Activated CD4-positive, alpha-beta T cell treated with anti-CD3 and anti-CD28 coated beads, Interleukin-2, amount 50 U/mL, for 4 hours (primary cell): Measurements from ENCODE around the gene ZEB2.

ENCODE experiments used
- DNase-seq, 2 experiments: peaks; one replicate each; pipeline ENCODE4 v3.0.0-alpha.2; 2020

Gene ZEB2

DNA sequence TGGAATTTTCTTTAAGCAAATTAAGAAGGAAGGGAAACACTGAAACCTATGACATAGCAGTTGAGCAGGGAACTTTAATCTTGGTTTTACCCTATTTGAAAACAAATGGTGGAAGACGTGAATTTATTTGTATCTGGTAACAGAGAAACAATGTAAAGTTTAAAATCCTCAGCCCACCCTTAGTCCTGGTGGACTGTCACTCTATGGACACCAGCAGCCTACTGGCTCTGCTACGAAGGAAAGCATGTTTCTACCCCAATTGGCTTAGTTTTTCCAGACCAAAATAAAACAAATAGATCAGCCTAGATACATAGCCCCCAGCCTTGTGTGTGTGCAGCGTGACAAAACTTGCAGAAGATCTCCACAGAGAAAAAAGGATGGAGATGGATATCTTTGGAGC, 7.4 kb downstream of the ZEB2 start:
- no peak for DNase-seq

DNA sequence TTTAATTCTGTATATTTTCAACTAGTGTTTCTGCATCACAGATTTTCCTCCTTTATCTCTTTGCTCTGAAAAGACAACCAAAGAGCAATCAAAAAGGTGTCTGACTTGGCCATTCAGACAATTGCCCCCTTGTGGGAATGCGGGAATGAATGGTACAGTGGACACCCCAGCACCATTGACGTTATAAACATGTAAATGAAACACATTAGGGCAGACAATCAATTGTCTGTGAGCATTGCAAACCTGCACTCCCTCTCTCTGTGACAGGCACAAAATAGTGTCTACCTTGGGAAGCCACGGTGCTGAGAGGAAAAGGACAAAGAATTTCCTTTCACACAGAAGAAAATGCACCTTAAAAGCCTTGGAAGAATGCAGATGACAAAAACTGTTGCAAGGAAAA, 8.0 kb downstream of the ZEB2 start:
- no peak for DNase-seq

DNA sequence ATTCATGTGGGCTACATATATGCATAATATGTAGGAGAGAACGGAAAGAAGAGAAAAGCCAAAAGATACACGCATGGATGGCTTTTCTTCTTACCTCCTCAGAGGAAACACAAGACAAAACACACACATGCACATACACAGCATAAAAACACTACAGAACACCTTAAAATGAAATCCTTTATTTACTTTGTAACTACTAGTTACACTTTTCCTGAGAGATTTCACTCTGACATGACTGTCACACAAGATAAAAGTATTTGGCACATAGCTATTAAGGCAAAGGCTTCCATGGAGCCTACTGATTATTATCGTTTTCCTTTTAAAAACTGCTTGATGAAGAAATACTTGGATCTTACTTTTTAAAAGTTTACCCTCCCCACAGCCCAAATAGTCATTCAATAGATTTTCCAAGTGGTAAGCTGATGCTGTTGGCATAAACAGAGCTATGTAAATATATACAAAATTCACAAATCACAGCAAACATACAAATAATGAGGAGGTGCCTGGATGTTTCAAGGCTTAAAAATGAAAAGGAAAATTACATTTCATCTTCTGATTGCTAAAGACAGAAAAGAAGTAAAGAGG, 8.6 kb downstream of the ZEB2 start:
- DNase-seq = no peak

DNA sequence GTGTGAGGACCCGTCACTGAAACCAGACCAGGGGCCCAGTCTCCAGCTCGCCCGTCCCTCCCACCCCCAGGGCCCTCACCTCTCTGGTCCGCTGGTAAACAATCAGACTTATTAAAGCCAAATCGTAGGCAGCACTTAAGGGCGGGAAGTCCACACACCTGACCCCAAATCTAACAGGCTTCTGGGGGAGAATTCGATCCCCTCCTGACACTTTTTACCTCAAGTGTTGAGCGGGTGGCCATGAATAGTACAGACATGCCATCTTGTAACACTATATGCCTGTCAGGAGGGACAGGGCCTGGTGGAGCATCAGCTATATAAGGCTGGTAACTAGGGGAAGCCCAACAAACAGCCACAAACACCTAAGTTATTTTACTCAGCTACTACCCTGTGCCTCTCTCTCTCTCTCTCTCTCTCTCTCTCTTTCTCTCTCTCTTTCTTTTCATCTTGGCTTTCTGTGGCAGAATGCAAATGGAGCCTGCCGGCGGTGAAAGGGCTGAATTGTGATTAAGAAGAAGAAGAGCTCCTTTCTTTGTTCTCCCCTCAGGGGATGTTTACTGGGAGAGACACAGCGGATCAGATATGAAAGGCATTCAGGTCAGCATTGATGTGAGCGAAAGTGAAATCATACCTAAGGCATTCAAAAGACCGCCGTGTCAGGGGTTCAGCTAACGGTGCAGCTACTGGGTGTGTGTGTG, 9.5 kb downstream of the ZEB2 start:
- DNase-seq = no peak

DNA sequence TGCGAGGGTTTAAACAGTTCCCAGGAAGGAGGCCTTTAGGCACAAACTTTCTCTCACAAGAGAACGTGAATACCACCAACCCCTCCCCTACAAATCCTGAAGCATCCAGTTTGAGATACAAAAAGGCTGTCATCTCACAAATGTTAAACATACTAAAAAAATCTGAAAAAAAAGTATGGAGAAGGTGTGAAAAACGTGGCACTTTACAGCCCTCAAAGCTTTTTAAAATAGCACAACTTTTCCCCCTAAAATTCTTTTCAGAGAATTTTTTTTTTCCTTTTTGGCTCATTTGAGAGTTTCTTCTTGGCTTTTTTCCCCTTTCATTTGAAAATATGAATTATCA, 10.1 kb downstream of the ZEB2 start:
- no peak for DNase-seq

DNA sequence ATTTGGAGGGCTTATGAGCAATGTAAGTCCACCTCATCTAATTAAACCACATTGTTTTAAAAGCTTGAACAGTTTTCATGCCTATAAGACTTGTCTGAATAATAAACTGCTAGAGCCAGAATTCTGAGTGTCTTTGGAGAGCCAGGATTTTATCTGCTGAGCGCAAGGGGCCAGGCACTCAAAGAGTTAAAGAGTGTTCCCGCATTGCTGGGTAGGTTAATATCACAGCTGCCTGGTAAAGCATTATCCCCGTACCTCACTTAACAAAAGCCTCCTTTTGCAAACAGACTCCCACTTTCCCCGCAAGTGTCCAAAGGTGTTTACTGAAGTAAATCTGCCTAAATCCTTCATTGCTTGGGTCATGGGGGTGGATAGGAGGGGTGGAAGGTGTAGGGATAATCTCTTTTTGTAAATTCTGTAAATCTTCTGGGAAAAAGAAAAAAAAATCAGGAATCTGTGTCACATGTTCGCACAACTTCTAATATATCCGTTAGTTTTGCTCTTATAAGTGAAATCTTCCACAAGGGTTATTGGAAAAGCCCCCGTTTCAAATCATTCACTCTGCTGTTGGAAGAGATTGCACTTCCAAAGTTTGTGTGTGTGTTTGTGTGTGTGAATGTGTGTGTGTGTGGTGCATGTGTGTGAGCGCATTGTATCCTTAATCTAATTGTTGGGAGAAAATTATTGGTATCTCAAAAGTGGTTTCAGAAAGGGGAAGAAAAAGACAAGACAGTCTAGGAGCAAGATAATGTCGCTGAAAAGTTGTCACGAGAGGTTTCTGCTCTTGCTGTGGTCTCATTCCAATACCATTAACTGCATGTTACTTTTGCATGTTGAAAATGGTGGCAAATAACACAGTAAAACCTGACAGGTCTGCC, 10.7 kb downstream of the ZEB2 start:
- no peak for DNase-seq

DNA sequence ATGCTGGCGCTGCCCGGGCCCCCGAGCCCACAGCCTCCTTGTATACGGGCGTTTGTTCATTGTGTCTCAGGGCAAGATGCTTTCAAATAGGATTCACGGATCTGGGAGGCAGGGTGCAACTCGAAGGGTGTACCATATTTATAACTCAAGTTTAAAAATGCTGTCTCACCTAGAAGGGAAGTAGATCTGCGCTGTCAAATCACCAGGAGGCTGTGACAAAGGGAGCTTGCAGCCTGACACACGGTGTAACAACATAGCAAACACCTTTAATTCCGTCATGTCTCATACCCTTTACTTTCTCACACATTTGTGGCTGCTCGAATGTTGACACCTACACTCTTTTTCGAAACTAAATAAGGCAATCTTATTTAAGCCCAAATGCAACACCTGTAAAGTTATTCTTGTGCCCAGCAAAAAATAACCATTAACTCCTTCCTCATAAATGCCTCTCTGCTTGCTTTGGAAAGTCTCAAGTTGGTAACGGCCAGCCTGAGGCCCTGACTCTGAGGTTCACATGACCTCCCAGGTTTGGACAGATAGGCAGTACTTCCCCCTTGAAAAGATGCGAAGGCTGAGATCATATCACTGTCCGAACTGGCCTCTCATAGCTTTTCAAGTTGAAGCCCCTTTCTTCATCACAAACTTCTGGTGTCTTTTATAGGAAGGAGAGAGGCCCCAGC, 11.6 kb downstream of the ZEB2 start:
- DNase-seq = no peak

DNA sequence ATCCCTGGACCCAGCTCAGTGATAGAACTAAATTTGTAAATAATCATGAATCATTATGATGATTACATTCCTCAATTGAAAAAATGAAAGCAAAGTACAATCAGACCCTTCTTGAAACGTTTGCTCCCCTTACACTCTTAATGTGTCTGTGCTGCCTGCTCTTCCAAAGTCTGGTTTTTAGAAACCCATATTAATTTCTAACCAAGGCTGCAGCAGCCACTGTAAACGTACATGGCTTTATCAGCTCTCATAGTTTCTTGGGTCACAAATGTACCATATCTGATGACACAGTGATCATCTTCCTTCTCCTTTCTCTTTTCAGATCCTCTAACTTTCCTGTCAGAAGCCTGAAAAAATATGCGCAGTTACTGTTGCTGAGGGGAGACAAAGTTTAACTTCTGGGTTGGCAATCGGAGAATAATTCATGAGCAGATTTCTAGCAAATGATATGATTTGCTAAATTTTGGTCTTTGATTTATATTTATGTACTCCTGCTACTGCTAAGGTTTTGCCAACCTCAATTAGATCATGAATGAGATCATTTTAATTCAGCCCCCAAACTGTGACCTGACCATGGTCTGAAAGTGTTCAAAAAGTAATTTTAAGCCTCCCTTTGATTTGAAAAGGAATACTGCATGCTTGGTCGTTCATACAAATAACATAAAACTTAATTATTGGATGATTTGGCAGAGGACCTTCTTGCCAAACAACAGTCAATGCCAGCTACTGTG, 12.3 kb downstream of the ZEB2 start:
- DNase-seq = no peak

DNA sequence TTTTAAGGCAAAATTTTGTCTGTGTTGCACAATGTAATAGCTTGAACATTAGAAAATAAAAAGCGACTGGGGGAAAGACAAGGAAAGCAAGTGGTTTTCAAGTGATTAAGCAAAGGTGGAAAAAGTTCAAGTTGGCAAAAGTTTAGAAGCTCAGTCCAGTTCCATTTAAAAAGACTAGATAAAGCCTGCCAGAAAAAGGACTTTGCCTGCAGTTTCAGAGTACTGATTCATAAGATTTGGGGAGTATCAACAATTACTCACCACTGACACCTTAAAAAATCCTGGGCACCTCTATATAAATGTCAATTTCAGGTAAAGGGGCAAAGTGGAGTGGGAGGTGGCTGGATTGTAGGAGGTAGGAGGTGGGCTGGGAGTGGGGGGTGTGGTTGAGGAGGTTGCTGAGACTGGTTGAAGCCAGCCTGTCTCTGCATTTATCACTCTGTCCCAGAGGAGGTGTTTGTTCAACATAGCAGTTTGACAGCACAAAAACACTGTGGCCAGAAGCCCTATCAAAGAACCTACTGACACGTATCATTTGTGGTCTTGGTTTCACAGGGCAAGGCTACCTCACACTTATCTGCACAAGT, 14.6 kb downstream of the ZEB2 start:
- no peak for DNase-seq

DNA sequence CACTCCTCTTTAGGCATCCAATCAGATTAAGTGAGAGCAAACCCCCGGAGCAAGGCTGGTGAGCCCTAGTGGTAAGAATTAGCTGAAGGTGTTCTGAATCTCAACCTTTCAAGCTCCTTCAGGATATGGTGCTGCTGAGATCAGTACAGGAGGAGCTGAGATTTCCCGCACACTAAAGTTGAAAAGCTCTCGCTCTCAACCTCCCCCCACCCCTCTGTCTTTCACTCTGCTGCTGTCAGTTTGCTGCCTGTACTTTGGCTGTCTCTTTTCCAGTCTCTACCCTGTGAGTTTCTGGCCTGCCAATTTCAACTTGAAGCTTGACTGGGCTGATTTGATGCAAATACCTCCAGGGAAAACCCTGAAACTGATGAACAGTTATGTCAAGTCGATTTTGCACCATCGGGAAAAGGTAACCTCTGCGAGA, 15.7 kb downstream of the ZEB2 start:
- no peak for DNase-seq

DNA sequence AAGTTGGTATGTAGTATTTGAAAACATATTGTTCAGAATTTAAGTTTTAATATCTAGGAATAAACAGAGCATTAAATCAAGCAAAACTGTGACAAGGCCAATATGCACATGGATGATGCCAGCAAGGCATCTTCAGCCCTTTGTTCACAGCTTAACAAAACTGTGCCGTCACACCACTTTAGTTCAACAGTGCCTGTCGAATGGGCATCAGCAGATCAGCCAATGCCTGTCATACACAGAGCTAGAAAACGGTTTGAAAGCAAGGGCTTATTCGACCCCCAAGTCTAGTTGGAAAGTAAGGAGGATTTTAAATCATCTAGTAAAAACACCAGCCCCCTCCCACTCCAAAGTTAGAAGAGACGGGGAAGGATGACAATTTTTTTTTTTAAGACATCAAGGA, 16.7 kb downstream of the ZEB2 start:
- DNase-seq = no peak

DNA sequence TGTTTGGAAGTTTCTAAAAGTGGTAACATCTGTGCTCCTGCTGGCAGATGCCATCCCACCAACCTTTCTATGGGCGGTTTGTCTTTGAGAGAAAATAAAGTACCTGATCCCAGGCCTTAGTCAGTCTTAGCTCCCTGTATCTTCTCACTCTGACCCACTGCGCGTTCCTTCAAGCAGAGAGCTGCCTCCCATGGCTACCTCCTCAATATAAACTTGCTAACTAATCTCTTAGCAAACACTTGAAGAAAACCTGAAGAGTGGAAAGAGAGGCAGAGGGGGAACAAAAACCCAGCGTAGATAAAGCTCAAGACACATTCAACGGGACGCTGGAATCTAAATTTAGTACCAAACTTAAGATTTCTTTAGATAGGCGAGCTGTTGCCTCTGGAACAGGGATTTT, 17.6 kb downstream of the ZEB2 start:
- DNase-seq = no peak

DNA sequence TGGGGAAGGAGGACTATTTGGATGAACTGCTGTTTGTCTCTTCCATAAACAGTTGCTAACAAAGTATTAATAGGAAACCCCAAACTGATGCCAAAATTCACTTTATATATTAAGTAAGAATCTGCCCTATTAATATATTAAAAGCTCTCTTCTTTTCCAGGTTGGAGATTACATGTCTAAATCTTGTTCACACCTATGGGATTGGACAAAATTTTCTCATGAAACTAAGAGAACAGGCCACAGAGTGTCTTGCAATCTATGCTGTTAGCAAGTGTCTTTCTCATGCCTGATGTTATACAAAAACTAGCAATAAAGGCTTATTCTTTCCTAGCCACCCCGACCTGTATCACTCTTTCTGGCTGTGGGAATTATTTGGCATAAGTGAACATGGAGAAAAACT, 18.3 kb downstream of the ZEB2 start:
- no peak for DNase-seq

DNA sequence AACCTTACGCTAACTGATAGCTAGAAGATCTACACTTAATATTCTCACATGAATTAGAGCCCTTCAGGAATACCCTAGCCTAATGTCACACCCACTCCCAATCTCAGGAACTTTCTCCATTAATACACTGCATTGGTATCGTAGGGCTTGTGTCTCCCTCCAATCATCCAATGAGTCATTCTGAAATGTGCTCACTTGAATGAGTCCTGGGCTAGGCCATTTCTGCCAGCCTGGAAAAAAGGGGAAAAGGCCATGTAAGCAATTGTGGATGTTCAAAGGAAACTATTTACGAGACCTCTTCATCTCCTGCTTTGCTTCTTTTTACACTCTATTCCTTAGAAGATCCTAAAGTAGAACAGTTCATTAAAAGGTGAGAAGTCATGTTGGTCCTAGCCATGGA, 18.8 kb downstream of the ZEB2 start:
- DNase-seq = no peak

DNA sequence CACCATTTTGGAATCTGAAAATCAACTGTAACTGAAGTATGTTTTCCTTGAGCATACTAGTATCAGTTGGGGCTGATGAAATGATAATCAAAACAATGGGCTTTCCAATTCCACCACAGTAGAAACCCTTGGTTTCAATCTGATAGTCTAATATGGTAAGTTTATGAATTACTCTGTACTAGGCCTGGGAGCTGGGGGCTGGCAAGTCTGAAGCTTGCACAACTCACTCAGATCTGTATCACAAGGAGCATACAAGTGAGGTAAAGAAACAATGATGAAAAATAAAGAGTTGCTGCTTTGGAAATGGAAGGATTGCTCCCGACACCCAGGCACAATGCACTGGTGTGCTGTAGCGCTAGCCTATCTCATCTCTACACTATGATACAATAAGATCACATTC, 19.4 kb downstream of the ZEB2 start:
- no peak for DNase-seq

DNA sequence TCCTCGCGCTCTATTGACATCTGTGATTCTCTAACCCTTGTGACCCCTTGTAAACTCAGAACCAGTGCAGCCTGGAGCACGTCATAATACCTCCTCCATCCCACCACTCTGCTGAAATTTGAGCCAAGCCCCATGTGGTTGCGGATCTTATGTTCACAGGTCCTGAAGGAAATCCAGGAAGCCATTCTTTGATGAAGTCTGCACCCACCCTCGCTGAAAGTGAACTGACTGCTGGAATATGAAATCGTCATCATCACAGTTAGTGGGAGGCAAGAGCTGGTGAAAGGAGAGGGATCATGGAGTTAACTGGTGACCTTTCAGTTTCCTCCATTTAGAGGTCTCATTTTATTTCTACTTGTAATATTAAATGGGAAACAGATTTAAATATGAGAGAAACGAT, 21.6 kb downstream of the ZEB2 start:
- no peak for DNase-seq

DNA sequence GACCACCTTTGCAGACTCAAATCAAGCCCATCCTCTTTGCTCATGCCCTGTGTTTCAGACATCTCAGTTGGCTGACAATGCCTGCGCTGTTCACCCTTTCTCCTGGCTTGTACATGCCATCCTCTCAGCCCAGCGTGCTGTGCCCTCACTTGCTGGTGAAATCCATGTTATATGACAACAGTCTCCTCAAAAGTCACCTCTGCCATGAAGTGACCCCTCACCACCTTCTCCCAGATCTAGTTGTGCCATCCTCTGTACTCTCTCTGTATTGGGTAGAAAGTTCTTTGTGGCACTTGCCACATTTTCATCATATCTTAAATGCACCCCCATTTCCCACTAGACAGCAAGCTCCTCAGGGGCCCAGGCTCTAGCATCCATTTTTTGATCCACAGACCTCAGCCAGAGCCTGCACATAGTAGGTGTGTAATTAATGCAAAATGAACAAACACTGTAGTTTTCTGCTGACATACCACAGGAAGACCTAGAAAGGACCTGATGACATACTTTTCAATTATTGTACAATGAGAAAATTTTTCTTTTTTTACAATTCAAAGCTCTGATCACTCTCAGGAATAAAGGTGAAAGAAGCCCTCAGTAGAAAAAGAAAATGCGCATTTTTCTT, 22.8 kb downstream of the ZEB2 start:
- no peak for DNase-seq

DNA sequence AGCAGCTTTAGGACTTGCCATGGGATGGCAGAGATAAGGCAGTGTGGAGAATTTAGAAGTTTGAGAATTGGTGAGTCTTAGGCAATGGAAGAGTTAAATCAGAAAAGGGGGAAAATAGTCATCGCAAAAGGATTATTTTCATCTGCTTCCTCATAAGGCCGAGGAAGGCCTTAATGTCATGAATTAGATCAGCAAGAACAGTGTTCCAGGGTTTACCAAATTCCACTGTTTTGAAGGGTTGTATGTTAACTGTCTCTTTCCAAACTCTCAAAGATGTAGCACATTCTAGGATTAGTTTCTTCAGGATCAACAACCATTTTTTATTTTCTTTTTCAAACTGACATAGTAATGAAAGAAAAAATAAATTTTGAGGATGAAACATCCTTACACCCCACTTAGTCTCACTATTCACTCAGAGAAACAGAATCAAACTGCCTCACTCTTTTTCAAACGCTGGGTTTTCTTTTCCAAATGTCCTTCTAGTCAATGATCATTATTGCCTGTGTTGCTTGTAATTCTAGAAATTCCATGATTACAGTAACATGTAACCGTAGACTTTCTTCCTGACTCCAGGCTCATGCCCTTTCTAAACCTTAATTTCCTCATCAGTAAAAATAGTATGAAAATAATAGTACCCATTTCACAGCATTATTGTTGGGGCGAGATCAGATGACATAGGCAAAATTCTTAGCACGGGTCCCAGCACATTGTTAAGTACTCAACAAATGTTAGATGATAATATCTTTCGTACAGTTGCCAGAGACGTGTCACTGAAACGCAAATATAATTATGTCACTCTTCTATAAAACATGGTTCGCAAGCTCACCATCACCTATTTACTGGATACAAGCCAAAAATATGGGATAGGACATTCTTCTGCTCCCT, 23.6 kb downstream of the ZEB2 start:
- DNase-seq = no peak

DNA sequence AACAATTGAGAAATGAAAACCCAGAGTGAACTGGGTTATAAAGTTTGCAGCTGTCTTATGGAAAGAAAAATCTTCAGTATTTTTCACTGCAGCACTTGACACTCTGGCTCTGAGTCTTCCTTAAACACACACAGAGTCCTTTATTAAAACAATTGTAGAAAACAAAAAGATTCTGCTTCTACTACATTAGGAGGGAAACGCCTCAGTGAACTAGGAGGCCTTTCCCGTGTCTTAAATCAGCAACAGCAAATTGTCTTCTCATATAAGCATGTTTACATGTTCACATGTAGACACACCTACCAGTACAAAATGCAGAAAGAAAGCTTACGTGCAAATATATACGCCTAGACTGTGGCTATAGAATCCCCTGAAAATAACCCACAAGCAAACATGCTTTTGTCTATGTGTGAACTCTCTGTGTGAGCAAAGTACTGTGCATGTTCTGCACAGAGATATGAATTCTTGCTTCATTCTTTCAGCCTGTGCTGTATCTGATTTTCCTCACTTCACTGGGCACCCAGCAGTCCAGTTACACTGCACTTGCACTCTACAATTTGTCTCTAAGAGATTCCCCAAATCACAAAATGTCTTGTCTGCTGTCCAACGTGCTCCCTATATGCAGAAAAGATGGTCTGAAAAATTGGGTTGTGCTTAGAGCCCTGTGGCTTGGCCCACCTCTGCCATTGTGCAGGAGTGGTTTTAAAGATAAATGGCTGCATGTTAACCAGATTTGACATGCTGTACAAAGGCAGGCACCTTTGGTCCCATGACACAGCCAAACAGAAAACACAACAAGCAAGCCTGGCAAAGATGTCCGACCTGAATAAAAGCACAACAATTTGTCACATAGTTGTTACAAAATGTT, 24.5 kb downstream of the ZEB2 start:
- no peak for DNase-seq
